PC-3 (cell line): Measurements from ENCODE around the gene HDGFL2.

Experiments used
- EZH2 ChIP-seq: fragments of 300-600 bp; sonication (generic); IDR thresholded peaks from one replicate; pipeline ENCODE4 v1.6.1; 2017; ENCODE audit warnings: antibody characterized with exemption, mild to moderate bottlenecking, low read length; ENCODE audit not compliant: unreplicated experiment
- EZH2phosphoT487 ChIP-seq: fragments of 300-600 bp; sonication (generic); IDR thresholded peaks from 2 replicates; pipeline ENCODE4 v1.6.1; 2018; ENCODE audit warnings: mild to moderate bottlenecking, antibody characterized with exemption, low read length, borderline replicate concordance
- TF ChIP-seq, protein P1 (sequence below): fragments of 300-600 bp; sonication (generic); conservative IDR thresholded peaks from 2 replicates; pipeline ENCODE4 v1.5.1; 2017; ENCODE audit warnings: antibody characterized with exemption, low read depth, mild to moderate bottlenecking, low read length

- TF ChIP-seq, protein P1, sequence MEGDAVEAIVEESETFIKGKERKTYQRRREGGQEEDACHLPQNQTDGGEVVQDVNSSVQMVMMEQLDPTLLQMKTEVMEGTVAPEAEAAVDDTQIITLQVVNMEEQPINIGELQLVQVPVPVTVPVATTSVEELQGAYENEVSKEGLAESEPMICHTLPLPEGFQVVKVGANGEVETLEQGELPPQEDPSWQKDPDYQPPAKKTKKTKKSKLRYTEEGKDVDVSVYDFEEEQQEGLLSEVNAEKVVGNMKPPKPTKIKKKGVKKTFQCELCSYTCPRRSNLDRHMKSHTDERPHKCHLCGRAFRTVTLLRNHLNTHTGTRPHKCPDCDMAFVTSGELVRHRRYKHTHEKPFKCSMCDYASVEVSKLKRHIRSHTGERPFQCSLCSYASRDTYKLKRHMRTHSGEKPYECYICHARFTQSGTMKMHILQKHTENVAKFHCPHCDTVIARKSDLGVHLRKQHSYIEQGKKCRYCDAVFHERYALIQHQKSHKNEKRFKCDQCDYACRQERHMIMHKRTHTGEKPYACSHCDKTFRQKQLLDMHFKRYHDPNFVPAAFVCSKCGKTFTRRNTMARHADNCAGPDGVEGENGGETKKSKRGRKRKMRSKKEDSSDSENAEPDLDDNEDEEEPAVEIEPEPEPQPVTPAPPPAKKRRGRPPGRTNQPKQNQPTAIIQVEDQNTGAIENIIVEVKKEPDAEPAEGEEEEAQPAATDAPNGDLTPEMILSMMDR = no peak
- TF ChIP-seq EZH2 = no peak
- TF ChIP-seq EZH2phosphoT487 = no peak
Observed at GRCh38 chr19:4505570-4506448, 33.7 kb downstream of the HDGFL2 start.
